GM12873 (cell line): Measurements from ENCODE around the gene ADAMTS17.

Experiments used
- CTCF ChIP-seq: IDR thresholded peaks from 2 replicates; pipeline ENCODE4 v1.5.1; 2012; ENCODE audit warnings: low read depth, mild to moderate bottlenecking, moderate library complexity, low read length, control low read depth; ENCODE audit not compliant: insufficient read depth; ENCODE audit errors: missing control alignments

ADAMTS17 gene

GRCh38 chr15:99989095-99989494 lies 352.7 kb downstream of the ADAMTS17 start:
- no peak for TF ChIP-seq CTCF

GRCh38 chr15:99987701-99988100 lies 354.1 kb downstream of the ADAMTS17 start:
- TF ChIP-seq CTCF = no peak

GRCh38 chr15:99987119-99987506 lies 354.7 kb downstream of the ADAMTS17 start:
- no peak for TF ChIP-seq CTCF

- no peak for TF ChIP-seq CTCF
Observed at GRCh38 chr15:99986297-99987118, 355.3 kb downstream of the ADAMTS17 start.

GRCh38 chr15:99985878-99986277 lies 355.9 kb downstream of the ADAMTS17 start:
- TF ChIP-seq CTCF = no peak

GRCh38 chr15:99984491-99985243 lies 357.1 kb downstream of the ADAMTS17 start:
- no peak for TF ChIP-seq CTCF

- no peak for TF ChIP-seq CTCF
Observed at GRCh38 chr15:99983886-99984286, 357.9 kb downstream of the ADAMTS17 start.
